Ecto neural progenitor cell (in vitro differentiated cells): ENCODE results near the gene TMEM51.
"Not testable (repeated sequence)": the region's sequence is repeated elsewhere in the genome, so short reads cannot be mapped to it uniquely, and the experiment has no call there.

Experiments
- DNase-seq: peaks from one replicate; pipeline ENCODE4 v3.0.0-alpha.2; 2018; ENCODE audit warnings: low spot score

Gene TMEM51

GRCh38 chr1:15154480-15155036 lies 1.0 kb downstream of the TMEM51 start:
- DNase-seq, result peak; percentile 71

- no peak for DNase-seq
These were observed 1.6 kb downstream of the TMEM51 start for GRCh38 chr1:15155191-15155590.

GRCh38 chr1:15155888-15156741 lies 2.6 kb downstream of the TMEM51 start:
- DNase-seq, result no peak

GRCh38 chr1:15156807-15157380 lies 3.3 kb downstream of the TMEM51 start:
- no peak for DNase-seq

DNA sequence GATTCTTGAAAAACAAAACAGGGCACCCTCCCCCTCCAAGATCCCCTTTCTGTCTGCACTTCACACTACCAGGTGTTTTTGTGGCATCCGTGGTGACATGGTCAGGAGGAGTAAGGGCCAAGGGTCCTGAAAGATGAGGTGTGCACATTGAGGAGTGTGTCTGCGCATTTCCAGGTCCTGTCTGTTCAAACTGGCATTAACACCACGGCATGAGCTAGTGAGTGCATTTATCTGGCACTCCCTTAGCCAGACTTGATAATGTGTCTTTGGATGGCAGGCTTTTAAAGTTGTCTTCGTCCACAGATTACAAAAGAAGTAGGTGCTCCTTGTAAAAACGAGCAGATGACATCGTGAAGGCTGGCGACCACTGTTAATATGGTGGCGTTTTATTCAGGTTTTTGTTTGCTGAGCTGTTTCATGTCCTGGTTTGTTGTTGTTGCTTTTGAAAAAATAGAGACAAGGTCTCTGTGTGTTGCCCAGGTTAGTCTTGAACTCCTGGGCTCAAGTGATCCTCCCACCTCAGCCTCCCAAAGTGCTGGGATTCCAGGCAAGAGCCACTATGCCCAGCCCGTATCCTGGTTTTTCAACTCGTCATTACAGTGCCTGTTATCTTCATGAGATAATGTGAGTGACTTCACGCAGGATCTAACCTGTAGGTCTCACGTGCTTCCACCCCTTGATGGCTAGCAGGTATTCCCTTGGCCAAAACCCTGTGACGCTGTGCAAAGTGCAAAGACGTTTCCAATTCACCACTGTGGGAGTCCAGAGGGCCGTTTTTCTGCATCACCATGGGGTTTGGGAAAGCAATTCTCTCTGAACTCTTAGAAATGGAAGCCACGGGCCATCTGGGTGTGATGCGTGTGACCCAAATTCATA lies 4.2 kb downstream of the TMEM51 start:
- DNase-seq, result no peak

GRCh38 chr1:15158506-15159165 lies 5.1 kb downstream of the TMEM51 start:
- no peak for DNase-seq

DNA sequence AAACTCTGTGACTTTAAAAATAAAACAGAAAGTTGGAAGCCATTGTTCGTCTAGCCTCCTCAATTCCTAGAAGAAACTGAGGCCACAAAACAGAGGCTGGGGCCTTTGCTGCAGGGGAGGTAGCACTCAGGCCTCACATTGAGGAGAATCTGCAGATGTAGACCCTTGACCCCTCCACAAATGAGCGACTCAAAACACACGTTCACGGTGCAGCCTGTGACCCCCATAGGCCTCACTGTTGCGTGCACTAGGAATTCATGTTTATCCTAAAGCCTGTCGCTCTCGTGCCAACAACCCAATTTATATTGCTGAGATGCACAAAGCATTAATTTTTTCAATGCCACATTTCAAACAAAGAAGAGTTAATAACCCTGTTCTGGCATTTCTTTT lies 5.6 kb downstream of the TMEM51 start:
- DNase-seq, result no peak

DNA sequence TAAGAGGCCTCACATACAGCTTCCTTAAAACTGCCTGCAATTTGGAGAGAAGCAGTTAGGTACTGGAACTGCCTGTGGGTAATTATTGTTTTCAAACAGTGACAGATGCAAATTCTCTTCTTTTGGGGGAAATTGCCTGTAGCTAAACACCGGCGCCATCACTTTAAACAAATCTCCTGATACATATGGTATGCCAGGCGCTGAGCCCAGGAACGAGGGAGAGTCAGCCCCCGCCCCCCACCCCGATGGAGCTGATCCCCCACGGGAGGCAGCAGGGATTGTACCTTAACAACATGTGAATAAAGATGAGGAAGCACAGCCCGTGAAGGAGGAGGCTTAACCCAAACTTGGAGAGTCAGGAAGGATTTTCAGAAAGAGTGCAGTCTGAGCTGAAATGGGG lies 7.1 kb downstream of the TMEM51 start:
- DNase-seq, result no peak

- no peak for DNase-seq
These were observed 13.8 kb downstream of the TMEM51 start for GRCh38 chr1:15167386-15167785.

- no peak for DNase-seq
These were observed 14.9 kb downstream of the TMEM51 start for GRCh38 chr1:15168479-15168878.

- no peak for DNase-seq
These were observed 16.5 kb downstream of the TMEM51 start for GRCh38 chr1:15170071-15170470.

DNA sequence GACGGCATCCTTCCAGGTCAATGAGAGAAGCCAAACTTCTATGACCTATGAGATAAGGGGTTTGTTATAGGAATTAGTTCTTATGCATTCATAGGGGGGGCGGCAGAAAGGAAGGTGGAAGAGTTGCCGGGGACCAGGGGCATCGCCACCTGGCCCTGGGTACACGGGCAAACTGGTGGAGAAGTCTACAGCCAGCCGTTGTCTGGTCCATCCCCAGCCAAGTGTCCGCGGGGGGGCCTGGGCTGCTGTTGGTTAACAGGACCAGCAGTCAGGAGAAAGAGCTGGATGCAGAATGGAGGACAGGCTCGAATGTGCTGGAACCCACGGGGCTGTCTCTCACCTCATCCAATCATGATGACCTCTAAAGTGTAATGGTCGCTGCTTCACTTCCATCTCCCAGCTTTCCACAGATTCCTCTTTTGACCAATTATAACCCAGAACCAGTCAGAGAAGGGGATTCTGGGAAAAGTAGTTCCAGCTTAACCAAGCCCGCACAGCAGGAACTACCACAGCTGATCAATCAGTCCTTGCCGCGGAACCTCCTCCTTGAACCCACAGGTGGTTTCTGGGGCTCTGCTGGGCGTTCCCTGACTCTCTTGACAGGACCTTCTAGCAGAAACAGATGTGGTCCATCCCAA lies 17.8 kb downstream of the TMEM51 start:
- DNase-seq, result no peak

GRCh38 chr1:15172405-15173259 lies 19.1 kb downstream of the TMEM51 start:
- no peak for DNase-seq

GRCh38 chr1:15173863-15174614 lies 20.5 kb downstream of the TMEM51 start:
- DNase-seq, result no peak

DNA sequence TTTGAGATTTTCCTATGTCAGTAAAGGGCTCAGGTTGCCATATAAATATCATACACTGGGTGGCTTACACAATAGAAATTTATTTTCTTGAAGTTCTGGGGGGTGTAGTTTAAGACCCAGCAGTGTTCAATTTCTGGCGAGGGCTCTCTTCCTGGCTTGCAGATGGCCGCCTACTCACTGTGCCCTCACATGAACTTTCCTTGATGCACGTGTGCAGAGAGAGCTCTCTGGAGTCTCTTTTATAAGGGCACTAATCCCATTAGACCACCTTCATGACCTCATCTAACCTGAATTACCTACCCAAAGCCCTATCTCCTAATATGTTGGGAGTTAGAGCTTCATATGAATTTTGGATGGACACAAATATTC lies 21.1 kb downstream of the TMEM51 start:
- no peak for DNase-seq

DNA sequence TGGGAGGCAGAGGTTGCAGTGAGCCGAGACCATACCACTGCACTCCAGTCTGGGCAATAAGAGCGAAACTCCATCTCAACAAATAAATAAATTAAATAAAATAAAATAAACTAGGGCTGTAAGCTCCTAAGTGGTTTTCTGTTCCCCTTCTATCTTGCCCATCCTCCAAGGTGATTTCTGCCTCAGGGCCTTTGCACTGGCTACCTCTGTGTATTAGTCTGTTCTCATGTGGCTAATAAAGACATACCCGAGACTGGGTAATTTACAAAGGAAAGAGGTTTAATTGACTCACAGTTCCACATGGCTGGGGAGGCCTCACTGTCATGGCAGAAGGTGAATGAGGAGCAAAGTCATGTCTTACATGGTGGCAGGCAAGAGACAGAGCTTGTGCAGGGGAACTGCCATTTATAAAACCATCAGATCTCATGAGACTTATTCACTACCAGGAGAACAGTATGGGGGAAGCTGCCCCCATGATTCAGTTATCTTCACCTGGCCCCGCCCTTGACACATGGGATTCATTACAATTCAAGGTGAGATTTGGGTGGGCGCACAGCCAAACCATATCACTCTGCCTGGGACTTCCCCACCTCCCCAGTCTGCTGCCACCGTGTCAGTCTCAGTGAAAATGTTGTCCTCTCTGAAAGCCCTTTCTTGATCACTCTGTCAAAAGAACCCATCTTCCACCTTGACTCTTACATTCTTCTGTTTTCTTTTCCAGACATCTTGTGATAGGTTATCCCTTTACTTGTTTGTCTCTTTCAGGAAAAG lies 22.0 kb downstream of the TMEM51 start:
- not testable (repeated sequence) for DNase-seq

GRCh38 chr1:15176120-15176519 lies 22.6 kb downstream of the TMEM51 start:
- no peak for DNase-seq

GRCh38 chr1:15176898-15177665 lies 23.5 kb downstream of the TMEM51 start:
- no peak for DNase-seq
